GM12875 (cell line): ENCODE measurements around the gene SLC39A3.

Source experiments
- H3K4me3 ChIP-seq: one replicate; pipeline ENCODE4 v1.5.1; 2011; ENCODE audit warnings: low read depth, low read length, control low read depth
- TF ChIP-seq, protein P1 (sequence below): IDR thresholded peaks from 2 replicates; pipeline ENCODE4 v1.5.1; 2011; ENCODE audit warnings: low read depth, mild to moderate bottlenecking, control low read depth, inconsistent platforms, low read length, moderate library complexity, borderline replicate concordance; ENCODE audit not compliant: insufficient read depth

SLC39A3 gene

DNA sequence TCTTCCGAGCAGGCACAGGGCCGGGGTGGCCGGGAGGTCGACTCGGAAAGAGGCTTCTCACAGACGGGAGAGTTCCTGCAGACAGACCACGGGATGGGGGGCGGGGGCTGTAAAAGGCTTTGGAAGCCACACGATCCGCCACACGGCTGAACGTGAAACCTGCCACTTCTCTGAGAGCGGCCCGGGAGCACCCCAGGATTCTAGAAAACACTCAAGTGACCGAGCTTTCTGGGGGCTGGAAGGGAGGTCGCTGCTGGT lies 15.6 kb upstream of the SLC39A3 start:
- TF ChIP-seq, protein P1, sequence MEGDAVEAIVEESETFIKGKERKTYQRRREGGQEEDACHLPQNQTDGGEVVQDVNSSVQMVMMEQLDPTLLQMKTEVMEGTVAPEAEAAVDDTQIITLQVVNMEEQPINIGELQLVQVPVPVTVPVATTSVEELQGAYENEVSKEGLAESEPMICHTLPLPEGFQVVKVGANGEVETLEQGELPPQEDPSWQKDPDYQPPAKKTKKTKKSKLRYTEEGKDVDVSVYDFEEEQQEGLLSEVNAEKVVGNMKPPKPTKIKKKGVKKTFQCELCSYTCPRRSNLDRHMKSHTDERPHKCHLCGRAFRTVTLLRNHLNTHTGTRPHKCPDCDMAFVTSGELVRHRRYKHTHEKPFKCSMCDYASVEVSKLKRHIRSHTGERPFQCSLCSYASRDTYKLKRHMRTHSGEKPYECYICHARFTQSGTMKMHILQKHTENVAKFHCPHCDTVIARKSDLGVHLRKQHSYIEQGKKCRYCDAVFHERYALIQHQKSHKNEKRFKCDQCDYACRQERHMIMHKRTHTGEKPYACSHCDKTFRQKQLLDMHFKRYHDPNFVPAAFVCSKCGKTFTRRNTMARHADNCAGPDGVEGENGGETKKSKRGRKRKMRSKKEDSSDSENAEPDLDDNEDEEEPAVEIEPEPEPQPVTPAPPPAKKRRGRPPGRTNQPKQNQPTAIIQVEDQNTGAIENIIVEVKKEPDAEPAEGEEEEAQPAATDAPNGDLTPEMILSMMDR, result no peak
- H3K4me3 ChIP-seq, result no peak overlapping the region

DNA sequence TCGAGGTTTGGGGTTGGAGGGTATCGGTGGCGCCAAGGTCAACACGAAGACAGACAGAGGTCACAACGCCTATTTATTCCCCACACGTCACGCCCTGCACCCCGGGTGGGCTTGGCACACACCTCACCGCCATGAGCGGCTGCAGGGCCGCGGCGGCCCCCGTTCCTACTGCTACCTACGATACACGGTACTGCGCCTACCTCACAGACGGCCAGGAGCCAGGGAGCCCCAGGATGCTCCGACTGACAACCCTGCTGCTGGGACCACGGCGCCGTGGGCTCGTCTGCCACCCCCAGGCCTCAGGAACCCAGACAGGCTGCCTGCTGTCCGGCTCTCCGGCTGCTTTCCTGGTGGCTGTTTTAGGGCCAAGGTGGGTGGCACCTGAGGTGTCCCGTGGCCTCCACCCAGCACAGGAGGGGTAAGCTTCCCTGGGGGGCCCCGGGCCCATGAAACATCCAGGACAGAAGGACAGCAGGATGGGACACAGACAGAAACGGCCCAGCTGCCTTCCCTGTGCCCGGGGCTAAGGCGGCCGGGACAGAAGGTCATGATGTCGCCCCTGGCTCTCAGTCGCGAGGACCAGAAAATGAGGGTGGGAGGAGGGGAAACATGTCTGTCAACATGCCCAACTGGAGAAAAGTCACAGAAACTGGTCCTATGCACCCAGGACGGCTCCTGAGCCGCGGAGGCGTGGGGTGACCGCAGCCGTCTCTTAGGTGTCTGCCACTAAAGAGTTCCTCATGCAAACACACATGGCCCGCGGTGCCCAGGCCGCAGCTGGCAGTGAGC lies 15.0 kb upstream of the SLC39A3 start:
- no peak overlapping the region for H3K4me3 ChIP-seq
- TF ChIP-seq, protein P1, result no peak

DNA sequence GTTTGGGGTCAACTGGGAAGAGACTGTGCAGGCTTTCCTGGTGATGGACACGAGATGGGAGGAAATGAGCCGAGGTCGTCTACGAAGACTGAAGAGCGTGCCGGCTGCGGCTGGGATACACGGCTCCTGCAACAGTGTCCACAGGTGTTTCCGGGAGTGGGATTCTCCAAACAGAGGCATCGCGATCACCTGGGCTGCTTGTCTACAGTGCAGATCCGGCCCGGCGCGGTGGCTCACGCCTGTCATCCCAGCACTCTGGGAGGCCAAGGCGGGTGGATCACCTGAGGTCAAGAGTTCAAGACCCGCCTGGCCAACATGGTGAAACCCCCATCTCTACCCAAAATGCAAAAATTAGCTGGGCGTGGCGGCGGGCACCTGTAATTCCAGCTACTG lies 11.6 kb upstream of the SLC39A3 start:
- no peak overlapping the region for H3K4me3 ChIP-seq
- TF ChIP-seq, protein P1, result no peak

DNA sequence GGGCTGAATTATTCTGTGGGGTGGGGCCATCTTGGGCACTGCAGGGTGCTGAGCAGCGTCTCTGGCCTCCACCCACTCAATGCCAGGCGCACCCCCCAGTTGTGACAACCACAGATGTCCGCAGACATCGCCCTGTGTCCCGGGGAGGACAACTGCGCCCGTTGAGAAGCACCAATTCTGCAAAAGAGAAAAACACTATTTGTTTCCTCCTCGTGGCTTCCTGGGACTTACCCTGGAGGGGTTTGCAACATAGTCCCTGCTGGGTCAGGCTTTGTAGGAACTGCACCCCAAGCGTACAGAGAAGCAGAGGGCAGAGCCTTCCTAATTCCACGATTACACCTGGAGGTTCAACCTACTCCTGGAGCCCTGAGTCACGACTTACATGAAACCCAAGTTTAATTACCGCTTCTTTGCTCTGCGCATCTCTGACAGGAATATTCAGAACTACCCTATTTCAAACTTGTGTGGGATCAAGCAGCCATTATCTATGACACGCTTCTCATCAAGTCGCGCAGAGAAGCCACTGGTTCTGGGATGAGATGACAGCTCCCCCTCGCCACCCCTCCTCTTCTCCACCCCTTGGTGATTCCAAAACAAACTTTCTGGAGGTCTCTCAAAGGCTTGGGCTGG lies 11.1 kb upstream of the SLC39A3 start:
- TF ChIP-seq, protein P1, result no peak
- H3K4me3 ChIP-seq, result no peak overlapping the region

DNA sequence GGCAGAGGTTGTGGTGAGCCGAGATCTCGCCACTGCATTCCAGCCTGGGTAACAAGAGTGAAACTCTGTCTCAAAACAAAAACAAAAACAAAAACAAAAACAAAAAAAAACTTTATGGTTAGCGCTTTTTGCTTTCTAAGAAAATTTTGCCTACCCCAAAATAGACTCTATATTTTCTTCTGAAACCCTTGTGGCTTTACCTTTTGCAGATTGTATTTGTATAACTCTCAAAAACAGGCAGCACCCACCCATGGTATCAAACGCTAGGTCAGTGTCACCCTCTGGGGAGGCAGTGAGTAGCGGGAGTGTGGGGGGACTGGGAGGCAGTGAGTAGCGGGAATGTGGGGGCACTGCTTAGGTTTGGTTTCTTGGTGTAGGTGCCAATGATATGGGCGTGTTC lies 7.5 kb upstream of the SLC39A3 start:
- no peak overlapping the region for H3K4me3 ChIP-seq
- TF ChIP-seq, protein P1, result no peak

DNA sequence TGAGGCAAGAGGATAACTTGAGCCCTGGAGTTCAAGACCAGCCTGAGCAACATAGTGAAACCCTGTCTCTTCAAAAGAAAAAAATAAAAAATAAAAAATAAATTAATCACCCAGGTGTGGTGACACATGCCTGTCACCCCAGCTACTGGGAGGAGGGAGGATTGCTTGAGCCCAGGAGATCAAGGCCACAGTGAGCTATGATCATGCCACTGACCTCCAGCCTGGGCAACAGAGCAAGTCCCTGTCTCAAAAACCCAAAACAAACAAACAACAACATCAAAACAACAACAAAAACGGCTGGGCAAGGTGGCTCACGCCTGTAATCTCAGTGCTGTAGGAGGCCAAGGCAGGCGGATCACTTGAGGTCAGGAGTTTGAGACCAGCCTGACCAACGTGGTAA lies 4.3 kb upstream of the SLC39A3 start:
- TF ChIP-seq, protein P1, result no peak
- no peak overlapping the region for H3K4me3 ChIP-seq

DNA sequence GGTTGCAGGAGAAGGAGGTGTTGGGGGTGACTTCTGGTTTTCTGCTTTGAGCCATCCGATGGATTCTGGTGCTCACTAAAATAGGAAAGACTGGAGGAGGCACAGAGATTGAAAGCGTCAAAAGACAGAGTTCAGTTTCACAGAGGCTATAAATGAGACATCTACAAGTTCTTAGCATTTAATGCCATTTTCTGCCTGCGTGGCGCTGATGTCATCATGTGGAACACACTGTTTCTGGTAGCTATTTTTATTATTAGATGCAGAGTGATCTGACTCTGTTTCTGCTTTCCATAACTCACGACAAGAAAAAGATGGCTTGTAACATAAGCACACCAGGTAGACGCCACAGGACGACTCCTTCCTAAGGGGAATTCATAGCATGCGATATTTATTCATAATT lies 3.3 kb upstream of the SLC39A3 start:
- TF ChIP-seq, protein P1, result no peak
- H3K4me3 ChIP-seq, result no peak overlapping the region
